Measurements from ENCODE around the gene SFXN5. TPM values are rescaled to one million over a fixed set of nuclear protein-coding genes. Genes with fewer than 3 reads are reported as not detected.

SFXN5 gene
- polyA plus RNA-seq, 2 of the 4 experiments (the other 2 are of a cell fraction): 16.7 to 19.6 TPM

GRCh38 chr2:72950558-72951255, 120.8 kb downstream of the SFXN5 start (continued):
- TF ChIP-seq, protein P1, sequence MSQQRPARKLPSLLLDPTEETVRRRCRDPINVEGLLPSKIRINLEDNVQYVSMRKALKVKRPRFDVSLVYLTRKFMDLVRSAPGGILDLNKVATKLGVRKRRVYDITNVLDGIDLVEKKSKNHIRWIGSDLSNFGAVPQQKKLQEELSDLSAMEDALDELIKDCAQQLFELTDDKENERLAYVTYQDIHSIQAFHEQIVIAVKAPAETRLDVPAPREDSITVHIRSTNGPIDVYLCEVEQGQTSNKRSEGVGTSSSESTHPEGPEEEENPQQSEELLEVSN (IDR thresholded peaks at IDR 0.05; ENCODE audit: borderline replicate concordance, low read depth): no peak

GRCh38 chr2:72949642-72950041, 121.9 kb downstream of the SFXN5 start:
- TF ChIP-seq MYC (IDR thresholded peaks at IDR 0.05; ENCODE audit: borderline replicate concordance, low read length): no peak
- no peak for TF ChIP-seq ZNF302 (CRISPR knock-in tag; IDR thresholded peaks at IDR 0.05)
- no peak for TF ChIP-seq BCL3 (IDR thresholded peaks at IDR 0.05)
- TF ChIP-seq EP300 (IDR thresholded peaks at IDR 0.05): no peak
- TF ChIP-seq, protein P2, sequence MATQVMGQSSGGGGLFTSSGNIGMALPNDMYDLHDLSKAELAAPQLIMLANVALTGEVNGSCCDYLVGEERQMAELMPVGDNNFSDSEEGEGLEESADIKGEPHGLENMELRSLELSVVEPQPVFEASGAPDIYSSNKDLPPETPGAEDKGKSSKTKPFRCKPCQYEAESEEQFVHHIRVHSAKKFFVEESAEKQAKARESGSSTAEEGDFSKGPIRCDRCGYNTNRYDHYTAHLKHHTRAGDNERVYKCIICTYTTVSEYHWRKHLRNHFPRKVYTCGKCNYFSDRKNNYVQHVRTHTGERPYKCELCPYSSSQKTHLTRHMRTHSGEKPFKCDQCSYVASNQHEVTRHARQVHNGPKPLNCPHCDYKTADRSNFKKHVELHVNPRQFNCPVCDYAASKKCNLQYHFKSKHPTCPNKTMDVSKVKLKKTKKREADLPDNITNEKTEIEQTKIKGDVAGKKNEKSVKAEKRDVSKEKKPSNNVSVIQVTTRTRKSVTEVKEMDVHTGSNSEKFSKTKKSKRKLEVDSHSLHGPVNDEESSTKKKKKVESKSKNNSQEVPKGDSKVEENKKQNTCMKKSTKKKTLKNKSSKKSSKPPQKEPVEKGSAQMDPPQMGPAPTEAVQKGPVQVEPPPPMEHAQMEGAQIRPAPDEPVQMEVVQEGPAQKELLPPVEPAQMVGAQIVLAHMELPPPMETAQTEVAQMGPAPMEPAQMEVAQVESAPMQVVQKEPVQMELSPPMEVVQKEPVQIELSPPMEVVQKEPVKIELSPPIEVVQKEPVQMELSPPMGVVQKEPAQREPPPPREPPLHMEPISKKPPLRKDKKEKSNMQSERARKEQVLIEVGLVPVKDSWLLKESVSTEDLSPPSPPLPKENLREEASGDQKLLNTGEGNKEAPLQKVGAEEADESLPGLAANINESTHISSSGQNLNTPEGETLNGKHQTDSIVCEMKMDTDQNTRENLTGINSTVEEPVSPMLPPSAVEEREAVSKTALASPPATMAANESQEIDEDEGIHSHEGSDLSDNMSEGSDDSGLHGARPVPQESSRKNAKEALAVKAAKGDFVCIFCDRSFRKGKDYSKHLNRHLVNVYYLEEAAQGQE (IDR thresholded peaks at IDR 0.05): no peak
- no peak for TF ChIP-seq FOSB (CRISPR knock-in tag; IDR thresholded peaks at IDR 0.05)
- TF ChIP-seq PHF8 (IDR thresholded peaks at IDR 0.05; ENCODE audit: borderline replicate concordance, low read depth): no peak
- no peak for TF ChIP-seq FOSL2 (IDR thresholded peaks at IDR 0.05)
- TF ChIP-seq FOSL2 (CRISPR knock-in tag; IDR thresholded peaks at IDR 0.05): no peak
- TF ChIP-seq JUN (IDR thresholded peaks at IDR 0.05): no peak
- no peak for TF ChIP-seq NR3C1 (IDR thresholded peaks at IDR 0.05)
- TF ChIP-seq, protein P3, sequence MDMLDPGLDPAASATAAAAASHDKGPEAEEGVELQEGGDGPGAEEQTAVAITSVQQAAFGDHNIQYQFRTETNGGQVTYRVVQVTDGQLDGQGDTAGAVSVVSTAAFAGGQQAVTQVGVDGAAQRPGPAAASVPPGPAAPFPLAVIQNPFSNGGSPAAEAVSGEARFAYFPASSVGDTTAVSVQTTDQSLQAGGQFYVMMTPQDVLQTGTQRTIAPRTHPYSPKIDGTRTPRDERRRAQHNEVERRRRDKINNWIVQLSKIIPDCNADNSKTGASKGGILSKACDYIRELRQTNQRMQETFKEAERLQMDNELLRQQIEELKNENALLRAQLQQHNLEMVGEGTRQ (IDR thresholded peaks at IDR 0.05): no peak
- TF ChIP-seq HEYL (CRISPR knock-in tag; IDR thresholded peaks at IDR 0.05): no peak
- no peak for TF ChIP-seq SMC3 (IDR thresholded peaks at IDR 0.05)
- no peak for TF ChIP-seq RNF2 (IDR thresholded peaks at IDR 0.05; ENCODE audit: borderline replicate concordance, low read depth)
- no peak for TF ChIP-seq HOXB5 (CRISPR knock-in tag; IDR thresholded peaks at IDR 0.05)
- TF ChIP-seq NFE2L2 (conservative IDR thresholded peaks at IDR 0.05; ENCODE audit: low read length): no peak
- no peak for TF ChIP-seq ZSCAN20 (CRISPR knock-in tag; IDR thresholded peaks at IDR 0.05)
- TF ChIP-seq CBX2 (IDR thresholded peaks at IDR 0.05; ENCODE audit: borderline replicate concordance, low read depth): no peak
- no peak for TF ChIP-seq RFX5 (IDR thresholded peaks at IDR 0.05)
- WGBS (ENCODE audit: missing lambda C conversion rate): 85% methylated on average over 4 of the region's 4 CpGs
- Histone ChIP-seq H3K9me3 (no peaks in the 10 kb centered on the region), H3K4me2 (no peak overlapping the region), H3K4me1 (no peaks in the 10 kb centered on the region), H3K4me3 (no peak overlapping the region), H3K27ac (no peak overlapping the region)
- DNase-seq (ENCODE audit: low read depth in 1 of 2, low spot score in 1 of 2): no peak
- ChIA-PET CTCF (interaction anchor here (0.8 to 2.0 kb wide), 3 partner anchors 10 to 57 kb away, joined by 3 to 7 read pairs (median 4); no protein-coding TSS in a partner anchor), POLR2A (no interaction called here)
- no peak for ATAC-seq
- FAIRE-seq: no peak
